Astrocyte of the spinal cord (primary cell): ENCODE data around the gene KIF26B.
"Not testable (repeated sequence)": the region's sequence is repeated elsewhere in the genome, so short reads cannot be mapped to it uniquely, and the experiment has no call there.

Experiments
- DNase-seq: peaks from one replicate; pipeline ENCODE4 v3.0.0; 2011; ENCODE audit warnings: low read depth, low spot score
- H3K4me3 ChIP-seq: 2 replicates; pipeline ENCODE4 v1.5.1; 2011; ENCODE audit warnings: low read depth, mild to moderate bottlenecking, low read length, moderate library complexity
- CTCF ChIP-seq: IDR thresholded peaks from 2 replicates; pipeline ENCODE4 v1.5.1; 2012; ENCODE audit warnings: low read depth, mild to moderate bottlenecking, low read length, inconsistent platforms
- in situ Hi-C: cut with HindIII; loops from 2 replicates; pipeline ENCODE4 v1.10.0; 2017; ENCODE audit warnings: low sequenced_read_pairs

KIF26B gene

GRCh38 chr1:245666412-245666811 is 511.6 kb downstream of the KIF26B start:
- no peak overlapping the region for H3K4me3 ChIP-seq
- no peak for DNase-seq
- in situ Hi-C loops = no loop called here
- no peak for TF ChIP-seq CTCF

GRCh38 chr1:245671349-245671748 is 516.6 kb downstream of the KIF26B start:
- no peak overlapping the region for H3K4me3 ChIP-seq
- in situ Hi-C loops = no loop called here
- TF ChIP-seq CTCF = no peak
- DNase-seq = no peak

GRCh38 chr1:245671966-245672767 is 517.4 kb downstream of the KIF26B start:
- no peak for TF ChIP-seq CTCF
- in situ Hi-C loops = no loop called here
- H3K4me3 ChIP-seq = no peak overlapping the region
- DNase-seq = no peak

- DNase-seq, in situ Hi-C loops, H3K4me3 ChIP-seq: not testable (repeated sequence)
These were observed 518.3 kb downstream of the KIF26B start for GRCh38 chr1:245672836-245673656.

GRCh38 chr1:245673881-245674414 is 519.2 kb downstream of the KIF26B start:
- in situ Hi-C loops = no loop called here
- TF ChIP-seq CTCF = no peak
- DNase-seq = no peak
- H3K4me3 ChIP-seq = no peak overlapping the region

- H3K4me3 ChIP-seq = no peak overlapping the region
- TF ChIP-seq CTCF = no peak
- no peak for DNase-seq
- in situ Hi-C loops = no loop called here
These were observed 522.9 kb downstream of the KIF26B start for GRCh38 chr1:245677461-245678240.
